Astrocyte of the spinal cord (primary cell): Measurements from ENCODE around the gene STK17B.

Experiments
- DNase-seq: peaks from one replicate; pipeline ENCODE4 v3.0.0; 2011; ENCODE audit warnings: low read depth, low spot score
- H3K4me3 ChIP-seq: 2 replicates; pipeline ENCODE4 v1.5.1; 2011; ENCODE audit warnings: low read depth, mild to moderate bottlenecking, low read length, moderate library complexity
- CTCF ChIP-seq: IDR thresholded peaks from 2 replicates; pipeline ENCODE4 v1.5.1; 2012; ENCODE audit warnings: low read depth, mild to moderate bottlenecking, low read length, inconsistent platforms
- in situ Hi-C: cut with HindIII; loops from 2 replicates; pipeline ENCODE4 v1.10.0; 2017; ENCODE audit warnings: low sequenced_read_pairs

The STK17B gene

DNA sequence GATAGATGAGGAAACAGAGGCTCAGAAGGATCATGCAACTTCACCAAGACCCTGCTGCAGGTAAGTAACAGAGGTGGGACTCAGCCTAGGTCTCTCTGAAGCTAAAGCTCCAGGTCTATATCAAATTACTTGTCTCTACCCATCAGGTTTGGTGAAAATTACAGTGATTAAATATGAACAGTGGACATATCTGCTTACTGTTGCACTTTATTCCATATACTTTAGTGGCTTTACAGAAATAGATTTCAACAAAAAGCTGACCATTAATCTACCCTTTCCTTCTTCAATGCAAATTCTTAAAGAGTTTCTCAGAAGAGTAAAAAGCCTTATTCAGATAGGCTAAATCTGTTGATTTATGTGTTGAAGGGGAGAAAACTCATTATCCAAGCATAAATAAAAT is 42.8 kb upstream of the STK17B start:
- H3K4me3 ChIP-seq = no peak overlapping the region
- no peak for DNase-seq
- in situ Hi-C loops = no loop called here
- TF ChIP-seq CTCF = no peak

GRCh38 chr2:196213252-196213980 is 42.0 kb upstream of the STK17B start:
- DNase-seq = no peak

DNA sequence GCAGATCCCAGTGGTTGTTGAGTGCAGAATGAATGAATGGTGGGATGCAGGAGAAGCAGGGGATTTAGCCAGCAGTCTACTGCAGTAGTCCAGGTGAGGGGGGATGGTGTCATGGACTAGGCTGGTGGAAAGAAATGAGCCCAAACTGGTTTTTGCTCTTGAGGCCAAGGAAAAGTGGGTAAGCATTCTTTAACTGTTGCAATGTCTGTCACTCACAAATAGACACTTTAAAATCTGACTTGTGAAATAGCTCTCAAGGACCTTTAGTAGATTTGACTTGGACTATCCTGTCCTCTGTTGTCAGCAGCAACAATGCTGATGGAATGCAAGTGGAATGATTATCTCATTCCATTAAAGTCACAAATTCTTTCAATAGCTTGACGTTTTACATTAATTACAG is 37.5 kb upstream of the STK17B start:
- in situ Hi-C loops = no loop called here
- TF ChIP-seq CTCF = no peak
- no peak for DNase-seq
- H3K4me3 ChIP-seq = no peak overlapping the region

More at GRCh38 chr2:196213252-196213980, 42.0 kb upstream of the STK17B start:
- H3K4me3 ChIP-seq = no peak overlapping the region
- in situ Hi-C loops = no loop called here
- TF ChIP-seq CTCF = no peak

- H3K4me3 ChIP-seq = no peak overlapping the region
- in situ Hi-C loops = no loop called here
- no peak for TF ChIP-seq CTCF
- DNase-seq = no peak
Observed at GRCh38 chr2:196206804-196207203, 35.4 kb upstream of the STK17B start.

GRCh38 chr2:196205881-196206435 is 34.6 kb upstream of the STK17B start:
- DNase-seq = peak; percentile 12
- in situ Hi-C loops = no loop called here

More at GRCh38 chr2:196205881-196206435, 34.6 kb upstream of the STK17B start:
- H3K4me3 ChIP-seq = no peak overlapping the region
- no peak for TF ChIP-seq CTCF
